NCI-H146 treated with DMSO at 0.1 percent for 48 hours (cell line): ENCODE data around the gene TOB2.
A peak's percentile ranks its signal among the peaks of the same experiment; 100 is the strongest.
"Not testable (repeated sequence)": the region's sequence is repeated elsewhere in the genome, so short reads cannot be mapped to it uniquely, and the experiment has no call there.

Experiments
- DNase-seq: peaks from one replicate; lab custom pipeline; 2025; ENCODE audit not compliant: unreplicated experiment; lab: John Stamatoyannopoulos, UW

TOB2 gene

DNA sequence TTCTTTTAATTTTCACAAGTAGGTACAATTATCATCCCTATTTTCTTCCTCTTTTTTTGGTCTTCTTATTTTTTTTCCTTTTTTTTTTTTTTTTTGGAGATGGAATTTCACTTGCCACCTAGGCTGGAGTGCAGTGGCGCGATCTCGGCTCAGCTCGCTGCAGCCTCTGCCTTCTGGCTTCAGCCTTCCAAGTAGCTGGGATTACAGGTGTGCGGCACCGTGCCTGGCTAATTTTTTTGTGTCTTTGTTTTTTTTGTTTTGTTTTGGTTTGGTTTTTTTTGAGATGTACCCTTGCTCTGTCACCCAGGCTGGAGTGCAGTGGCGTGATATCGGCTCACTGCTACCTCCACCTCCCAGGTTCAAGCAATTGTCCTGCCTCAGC is 16.7 kb downstream of the TOB2 start:
- DNase-seq, result no peak

- no peak for DNase-seq
Observed at GRCh38 chr22:41429232-41429950, 17.2 kb downstream of the TOB2 start.

DNA sequence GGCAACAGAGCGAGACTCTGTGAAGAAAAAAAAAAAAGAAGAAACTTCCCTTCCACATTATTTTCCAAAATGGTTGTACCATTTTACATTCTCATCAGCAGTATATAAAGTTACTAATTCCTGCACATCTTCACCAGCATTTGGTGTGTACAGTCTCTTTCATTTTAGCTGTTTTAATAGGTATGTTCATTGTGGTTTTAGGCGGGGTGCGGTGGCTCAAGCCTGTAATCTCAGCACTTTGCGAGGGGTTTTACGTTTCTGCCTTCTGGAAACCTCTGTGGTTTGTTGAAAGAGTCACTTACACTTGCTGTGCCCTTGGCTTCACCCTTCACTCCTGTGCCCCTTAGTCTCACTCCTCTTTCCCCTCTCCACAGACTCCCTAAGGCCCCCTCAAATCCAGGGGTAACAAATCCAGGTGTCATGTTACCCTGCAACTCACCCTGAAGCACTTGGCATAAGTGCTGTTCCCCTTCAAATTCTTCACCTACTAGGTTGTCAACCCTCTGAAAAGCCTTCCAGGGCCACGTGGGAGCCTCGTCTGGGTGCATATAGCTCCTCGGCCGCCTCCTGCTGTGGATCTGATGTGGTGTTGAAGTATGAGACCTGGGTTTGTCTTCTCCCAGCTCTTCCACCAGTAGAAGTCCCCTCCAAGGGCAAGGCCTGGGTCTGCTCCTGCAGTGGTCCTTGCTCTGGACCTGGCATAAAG is 20.8 kb downstream of the TOB2 start:
- no peak for DNase-seq

DNA sequence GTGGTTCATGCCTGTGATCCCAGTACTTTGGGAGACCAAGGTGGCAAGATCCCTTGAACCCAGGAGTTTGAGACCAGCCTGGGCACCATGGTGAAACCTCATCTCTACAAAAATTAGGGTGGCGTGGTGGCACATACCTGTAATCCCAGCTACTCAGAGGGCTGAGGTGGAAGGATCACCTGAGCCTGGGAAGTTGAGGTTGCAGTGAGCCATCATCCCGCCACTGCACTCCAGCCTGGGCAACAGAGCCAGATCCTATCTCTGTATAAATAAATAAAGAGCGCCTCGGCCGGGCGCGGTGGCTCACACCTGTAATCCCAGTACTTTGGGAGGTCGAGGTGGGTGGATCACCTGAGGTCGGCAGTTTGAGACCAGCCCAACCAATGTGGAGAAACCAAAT is 27.9 kb downstream of the TOB2 start:
- no peak for DNase-seq

- DNase-seq, result no peak
Observed at GRCh38 chr22:41417622-41418390, 28.8 kb downstream of the TOB2 start.

DNA sequence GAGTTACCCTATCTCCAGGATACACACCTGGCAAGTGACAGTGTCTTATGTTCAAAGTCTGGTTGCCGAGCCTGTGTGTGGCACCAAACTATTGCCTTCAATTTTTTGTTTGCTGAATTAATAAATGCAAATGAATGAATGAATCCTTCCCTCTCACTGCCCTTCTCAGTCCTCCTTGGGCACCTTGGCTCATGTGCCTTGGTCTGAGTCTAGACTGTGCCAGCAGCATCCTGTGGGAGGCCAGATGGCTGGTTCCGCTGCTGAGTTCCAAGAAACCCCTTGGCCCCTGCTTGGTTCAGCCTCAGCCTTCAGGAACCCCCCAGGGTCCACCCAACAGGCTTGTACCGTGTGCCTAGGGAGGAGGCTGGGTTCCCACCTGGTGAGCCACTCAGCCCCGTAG is 31.0 kb downstream of the TOB2 start:
- no peak for DNase-seq

DNA sequence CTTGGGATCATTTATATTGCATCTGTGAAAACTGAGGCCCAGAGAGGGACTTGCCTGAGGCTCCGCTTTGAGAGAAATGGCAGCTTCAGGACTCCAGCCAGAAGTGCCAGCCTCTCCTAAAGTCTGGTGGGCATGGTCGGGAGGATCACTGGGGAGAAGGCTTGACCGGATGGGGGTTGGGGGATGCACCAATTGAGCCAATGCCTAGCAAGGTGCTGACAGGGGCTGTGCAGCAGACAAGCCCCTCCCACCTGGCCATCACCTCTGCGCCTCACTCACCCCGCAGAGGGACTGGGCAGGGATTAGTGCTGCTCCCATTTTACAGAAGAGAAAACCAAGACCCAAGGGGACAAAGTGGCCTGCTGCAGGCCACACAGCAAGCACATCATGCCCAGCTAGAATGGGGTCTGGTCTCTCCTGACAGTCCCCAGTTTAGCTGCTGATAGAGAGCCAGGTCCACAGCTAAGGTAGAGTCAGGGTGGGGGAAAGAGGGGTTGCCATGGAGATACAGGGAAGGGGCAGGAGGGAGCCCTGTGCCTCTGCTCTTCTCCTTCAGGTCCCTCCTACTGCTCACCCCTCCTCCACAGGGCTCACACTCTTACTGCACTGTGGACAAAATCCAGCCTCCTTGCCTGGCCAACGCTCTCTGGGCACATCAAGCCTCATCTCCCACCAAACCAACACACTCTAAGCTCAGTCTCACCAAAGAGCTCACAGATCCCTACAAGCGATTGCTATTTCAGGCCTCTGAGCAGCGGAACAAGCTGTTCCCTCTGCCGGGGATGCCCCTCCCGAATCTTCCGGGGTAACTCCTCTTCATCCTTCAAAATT is 35.4 kb downstream of the TOB2 start:
- DNase-seq, result no peak

- no peak for DNase-seq
Observed at GRCh38 chr22:41410311-41410751, 36.3 kb downstream of the TOB2 start.

DNA sequence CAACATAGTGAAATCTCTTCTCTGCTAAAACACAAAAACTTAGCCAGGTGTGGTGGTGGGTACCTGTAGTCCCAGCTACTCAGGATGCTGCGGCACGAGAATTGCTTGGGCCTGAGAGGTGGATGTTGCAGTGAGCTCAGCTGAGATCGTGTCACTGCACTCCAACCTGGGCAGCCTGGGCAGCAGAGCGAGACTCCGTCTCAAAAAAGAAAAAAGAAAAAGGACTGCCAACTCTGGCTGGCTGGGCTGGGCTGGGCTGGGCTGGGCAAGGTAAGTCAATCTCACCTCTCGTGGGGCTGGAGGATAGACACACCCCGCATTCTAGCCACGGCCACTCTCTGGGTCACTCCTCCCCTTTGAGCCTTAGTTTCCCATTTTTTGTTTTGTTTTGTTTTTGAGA is 37.9 kb downstream of the TOB2 start:
- DNase-seq, result no peak

GRCh38 chr22:41407433-41407832 is 39.2 kb downstream of the TOB2 start:
- DNase-seq, result no peak

DNA sequence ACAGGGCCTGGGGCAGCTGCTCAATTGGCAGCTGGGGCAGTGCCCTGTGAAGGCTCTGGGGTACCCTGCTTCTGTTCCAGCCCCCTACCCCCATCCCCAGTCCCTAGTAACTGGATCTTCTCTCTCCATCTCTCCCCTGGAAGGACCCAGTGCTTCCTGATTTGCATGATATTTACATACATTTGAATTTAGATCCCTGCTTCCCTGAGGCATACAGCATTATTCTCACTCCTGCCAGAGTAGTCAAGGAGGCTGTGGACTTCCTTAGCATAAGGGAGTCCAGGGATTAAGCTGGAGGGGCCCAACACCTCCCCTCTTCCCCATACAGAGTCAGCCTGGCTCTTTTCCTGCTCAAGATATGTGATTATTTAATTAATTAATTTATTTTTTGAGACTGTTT is 40.2 kb downstream of the TOB2 start:
- no peak for DNase-seq

DNA sequence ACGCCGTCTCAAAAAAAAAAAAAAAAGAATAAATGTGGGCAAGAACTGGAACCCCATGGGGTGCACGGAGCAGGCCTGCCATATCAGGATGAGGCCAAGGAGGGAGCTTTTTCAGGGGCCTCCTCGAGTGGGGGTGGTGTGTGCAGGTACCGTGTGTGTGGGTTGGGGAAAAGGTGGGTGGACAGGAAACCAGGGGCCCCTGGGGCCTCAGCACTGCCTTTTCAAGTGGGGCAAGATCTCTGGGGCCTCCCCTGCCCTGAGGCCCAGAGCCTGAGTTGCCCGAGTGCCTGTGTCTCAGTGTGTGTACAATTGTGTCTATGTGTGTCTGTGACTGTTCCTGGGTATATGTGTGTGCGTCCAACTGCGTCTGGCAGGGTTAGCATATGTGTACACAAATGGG is 41.0 kb downstream of the TOB2 start:
- DNase-seq, result no peak

- peak; percentile 17 for DNase-seq
Observed at GRCh38 chr22:41403532-41404318, 42.9 kb downstream of the TOB2 start.

- DNase-seq, result not testable (repeated sequence)
Observed at GRCh38 chr22:41402851-41403250, 43.8 kb downstream of the TOB2 start.

GRCh38 chr22:41401781-41402648 is 44.6 kb downstream of the TOB2 start:
- DNase-seq, result no peak

GRCh38 chr22:41398921-41399320 is 47.7 kb downstream of the TOB2 start:
- no peak for DNase-seq

GRCh38 chr22:41397143-41397811 is 49.3 kb downstream of the TOB2 start:
- DNase-seq, result no peak

DNA sequence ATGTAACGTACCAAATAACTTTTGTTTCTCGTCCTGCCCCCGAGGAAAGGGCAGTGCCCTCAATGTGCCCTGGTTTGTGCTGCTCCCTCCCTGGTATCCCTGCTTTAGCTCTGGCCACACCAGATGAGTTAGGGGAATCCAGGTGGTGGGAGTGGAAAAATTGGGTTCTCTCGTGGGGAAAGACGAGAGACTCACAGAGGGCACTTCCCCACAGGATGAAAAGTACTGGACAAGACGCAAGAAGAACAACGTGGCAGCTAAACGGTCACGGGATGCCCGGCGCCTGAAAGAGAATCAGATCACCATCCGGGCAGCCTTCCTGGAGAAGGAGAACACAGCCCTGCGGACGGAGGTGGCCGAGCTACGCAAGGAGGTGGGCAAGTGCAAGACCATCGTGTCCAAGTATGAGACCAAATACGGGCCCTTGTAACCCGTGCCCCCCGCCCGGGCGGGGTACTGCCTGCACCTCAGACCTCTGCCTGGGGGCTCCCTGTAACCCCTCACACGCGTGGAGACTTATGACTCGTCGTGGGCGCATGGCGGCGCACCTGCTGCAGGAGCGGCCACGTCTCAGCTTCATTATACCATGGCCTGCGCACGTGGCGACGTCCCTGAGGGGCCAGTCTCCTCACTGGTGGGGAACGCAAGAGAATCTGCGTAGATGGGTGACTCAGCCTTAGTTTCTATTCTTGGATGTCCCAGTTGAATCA is 50.9 kb downstream of the TOB2 start:
- no peak for DNase-seq
